A673 (cell line): ENCODE data around the gene GLI3. TPM values are rescaled to one million over a fixed set of nuclear protein-coding genes. Genes with fewer than 3 reads are reported as not detected.

Experiments used
- BruUV-seq: library from RNA; stranded (reverse); fragments of 400-500 nt; replicated peaks from 2 replicates; lab custom pipeline; 2021; lab: Mats Ljungman, UMichigan
- CTCF ChIA-PET: fragments of 300-600 bp; sonication (Branson Sonifier 250); formaldehyde crosslinking; loops from one replicate; lab custom pipeline; 2022; ENCODE audit warnings: antibody characterized with exemption; lab: Charles Lee
- POLR2A ChIA-PET: fragments of 300-600 bp; sonication (Branson Sonifier 250); formaldehyde crosslinking; loops from one replicate; lab custom pipeline; 2022; ENCODE audit warnings: antibody characterized with exemption; ENCODE audit not compliant: low non-redundant PET; lab: Charles Lee
- DNase-seq: peaks from one replicate; pipeline ENCODE4 v3.0.0-alpha.2; 2015; ENCODE audit warnings: low spot score
- H3K27ac ChIP-seq: fragments of 200-600 bp; sonication (generic); 2 replicates; pipeline ENCODE4 v1.5.1; 2016; ENCODE audit warnings: mixed run types, low read depth, mild to moderate bottlenecking, mixed read lengths, antibody characterized with exemption, low read length; ENCODE audit not compliant: poor library complexity, severe bottlenecking
- H3K27me3 ChIP-seq: fragments of 200-600 bp; sonication (generic); replicated peaks from 2 replicates; pipeline ENCODE4 v1.6.1; 2017; ENCODE audit warnings: mixed run types, low read depth, mild to moderate bottlenecking, mixed read lengths, antibody characterized with exemption, low read length; ENCODE audit not compliant: insufficient read depth, poor library complexity
- H3K36me3 ChIP-seq: fragments of 200-600 bp; sonication (generic); 2 replicates; pipeline ENCODE4 v1.6.1; 2016; ENCODE audit warnings: mixed run types, mild to moderate bottlenecking, mixed read lengths, antibody characterized with exemption, low read length; ENCODE audit not compliant: insufficient read depth, poor library complexity, severe bottlenecking
- H3K4me1 ChIP-seq: fragments of 200-600 bp; sonication (generic); 2 replicates; pipeline ENCODE4 v1.6.1; 2017; ENCODE audit warnings: mixed run types, mild to moderate bottlenecking, mixed read lengths, antibody characterized with exemption, low read length; ENCODE audit not compliant: insufficient read depth, poor library complexity, severe bottlenecking
- H3K4me3 ChIP-seq: fragments of 200-600 bp; sonication (generic); 2 replicates; pipeline ENCODE4 v1.5.1; 2016; ENCODE audit warnings: low read depth, mixed run types, mild to moderate bottlenecking, mixed read lengths, low read length; ENCODE audit not compliant: poor library complexity, severe bottlenecking
- H3K9me3 ChIP-seq: fragments of 200-600 bp; sonication (generic); 2 replicates; pipeline ENCODE4 v1.6.1; 2016; ENCODE audit warnings: mixed run types, low read depth, mild to moderate bottlenecking, mixed read lengths, antibody characterized with exemption, low read length; ENCODE audit not compliant: poor library complexity, severe bottlenecking
- EZH2 ChIP-seq: fragments of 200-600 bp; sonication (generic); IDR thresholded peaks from 2 replicates; pipeline ENCODE4 v1.6.1; 2017; ENCODE audit warnings: borderline replicate concordance, low read depth, mild to moderate bottlenecking, mixed read lengths, antibody characterized with exemption, low read length; ENCODE audit not compliant: poor library complexity, severe bottlenecking
- intact Hi-C: fragments of 100-400 bp; cut with micrococcal nuclease; formaldehyde crosslinking; loops from one replicate; pipeline ENCODE4 v1.10.0; 2022; ENCODE audit not compliant: unreplicated experiment
- total RNA-seq: library from RNA; stranded (reverse); gene quantifications from 2 replicates; pipeline ENCODE4 v1.2.3, GENCODE V29; 2021
- TF ChIP-seq, protein P1 (sequence below): fragments of 300-800, 200-600 bp; sonication (generic); conservative IDR thresholded peaks from 2 replicates; pipeline ENCODE4 v1.5.1; 2017; ENCODE audit warnings: low read depth, mild to moderate bottlenecking, antibody characterized with exemption, low read length, moderate library complexity, mixed read lengths

The GLI3 gene
- total RNA-seq, 1 experiment from 2014 or later, result 52.6 TPM

DNA sequence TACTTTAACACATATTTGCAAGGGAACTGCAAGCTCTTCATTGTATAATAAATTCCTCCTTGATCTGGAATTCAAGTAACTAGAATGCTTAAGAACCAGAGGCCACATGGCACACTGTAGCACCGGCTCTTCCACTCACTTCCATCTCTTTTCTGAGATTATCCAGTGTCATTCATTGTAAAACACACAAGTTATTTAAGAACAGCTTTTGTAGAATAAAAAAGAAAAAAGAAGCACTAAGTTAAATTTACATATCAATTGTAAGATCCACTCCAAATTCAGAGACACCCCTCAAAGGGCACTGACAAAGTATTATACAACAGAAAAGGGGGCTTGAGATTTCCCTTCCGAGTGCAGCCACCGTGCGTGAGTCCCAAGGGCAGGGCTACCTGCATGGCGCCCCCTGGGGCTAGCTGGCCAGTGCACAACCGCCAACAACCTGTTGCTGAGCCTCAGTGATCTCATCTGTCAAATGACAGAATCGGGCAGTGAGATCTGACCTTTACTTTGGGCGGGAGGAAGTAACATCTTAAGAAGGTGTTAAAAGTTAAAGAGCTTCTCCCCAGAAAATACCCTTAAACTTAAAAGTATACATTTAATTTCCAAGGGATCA is 12.5 kb downstream of the GLI3 start:
- no peak for DNase-seq
- TF ChIP-seq, protein P1, sequence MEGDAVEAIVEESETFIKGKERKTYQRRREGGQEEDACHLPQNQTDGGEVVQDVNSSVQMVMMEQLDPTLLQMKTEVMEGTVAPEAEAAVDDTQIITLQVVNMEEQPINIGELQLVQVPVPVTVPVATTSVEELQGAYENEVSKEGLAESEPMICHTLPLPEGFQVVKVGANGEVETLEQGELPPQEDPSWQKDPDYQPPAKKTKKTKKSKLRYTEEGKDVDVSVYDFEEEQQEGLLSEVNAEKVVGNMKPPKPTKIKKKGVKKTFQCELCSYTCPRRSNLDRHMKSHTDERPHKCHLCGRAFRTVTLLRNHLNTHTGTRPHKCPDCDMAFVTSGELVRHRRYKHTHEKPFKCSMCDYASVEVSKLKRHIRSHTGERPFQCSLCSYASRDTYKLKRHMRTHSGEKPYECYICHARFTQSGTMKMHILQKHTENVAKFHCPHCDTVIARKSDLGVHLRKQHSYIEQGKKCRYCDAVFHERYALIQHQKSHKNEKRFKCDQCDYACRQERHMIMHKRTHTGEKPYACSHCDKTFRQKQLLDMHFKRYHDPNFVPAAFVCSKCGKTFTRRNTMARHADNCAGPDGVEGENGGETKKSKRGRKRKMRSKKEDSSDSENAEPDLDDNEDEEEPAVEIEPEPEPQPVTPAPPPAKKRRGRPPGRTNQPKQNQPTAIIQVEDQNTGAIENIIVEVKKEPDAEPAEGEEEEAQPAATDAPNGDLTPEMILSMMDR, result peak; percentile 32
- no peak for TF ChIP-seq EZH2
- Histone ChIP-seq H3K27me3 (no peaks in the 10 kb centered on the region), H3K27ac (peak overlapping the region; percentile 92), H3K4me3 (no peak overlapping the region), H3K9me3 (no peaks in the 10 kb centered on the region), H3K36me3 (peaks cover 8% of the 10 kb centered on the region), H3K4me1 (peaks cover 96% of the 10 kb centered on the region)
- ChIA-PET CTCF (no interaction called here), POLR2A (no interaction called here)
- intact Hi-C loops, result no loop called here
- BruUV-seq, result no TSS peak

- intact Hi-C loops, result no loop called here
- Histone ChIP-seq H3K27ac (peak overlapping the region; percentile 92), H3K4me3 (peak overlapping the region; percentile 20)
These were observed 14.1 kb downstream of the GLI3 start for GRCh38 chr7:42222891-42223290.

DNA sequence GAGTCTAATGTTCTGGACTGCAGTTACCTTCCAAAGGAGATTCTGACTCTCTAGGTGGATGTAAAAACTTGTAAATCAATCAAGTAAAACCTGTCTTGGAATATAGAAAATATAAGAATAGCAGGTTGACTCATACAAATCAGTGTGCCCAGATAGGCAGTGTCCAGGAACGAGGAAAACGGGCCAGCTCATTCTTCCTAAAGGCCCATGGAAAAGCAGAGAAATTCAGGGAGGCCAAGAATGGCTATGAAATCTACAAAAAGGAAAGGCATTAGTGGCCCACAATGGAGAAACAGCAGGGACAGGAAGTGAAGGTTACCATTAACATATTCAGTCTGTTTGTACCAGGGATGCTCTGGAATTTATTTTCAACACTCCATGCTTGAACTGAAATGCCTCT is 14.9 kb downstream of the GLI3 start:
- H3K27ac ChIP-seq, result peak overlapping the region; percentile 92
- ChIA-PET POLR2A (no interaction called here), CTCF (no interaction called here)
- no peaks in the 10 kb centered on the region for H3K27me3 ChIP-seq
- no peaks in the 10 kb centered on the region for H3K9me3 ChIP-seq
- peak; percentile 93 for DNase-seq
- no TSS peak for BruUV-seq
- intact Hi-C loops, result no loop called here
- no peak for TF ChIP-seq EZH2
- TF ChIP-seq, protein P1, result no peak
- peaks cover 15% of the 10 kb centered on the region for H3K36me3 ChIP-seq
- H3K4me3 ChIP-seq, result peak overlapping the region; percentile 20
- H3K4me1 ChIP-seq, result peaks cover 89% of the 10 kb centered on the region

More at GRCh38 chr7:42222891-42223290, 14.1 kb downstream of the GLI3 start:
- no peaks in the 10 kb centered on the region for H3K27me3 ChIP-seq
- H3K4me1 ChIP-seq, result peaks cover 96% of the 10 kb centered on the region
- ChIA-PET POLR2A (no interaction called here), CTCF (no interaction called here)
- no peak for TF ChIP-seq EZH2
- TF ChIP-seq, protein P1, result no peak
- peak; percentile 80 for DNase-seq
- H3K36me3 ChIP-seq, result peaks cover 15% of the 10 kb centered on the region
- no TSS peak for BruUV-seq
- no peaks in the 10 kb centered on the region for H3K9me3 ChIP-seq
